H1 (cell line): ENCODE measurements around the gene ABI2. TPM values are rescaled to one million over a fixed set of nuclear protein-coding genes. Genes with fewer than 3 reads are reported as not detected.

Experiments used
- FOSL1 ChIP-seq: IDR thresholded peaks from 2 replicates; pipeline ENCODE4 v1.6.1; 2011; ENCODE audit warnings: mild to moderate bottlenecking, low read depth, low read length, moderate library complexity; ENCODE audit not compliant: insufficient read depth
- HDAC6 ChIP-seq: IDR thresholded peaks from one replicate; pipeline ENCODE4 v1.7.1; 2012; ENCODE audit warnings: low read depth, mild to moderate bottlenecking, inconsistent platforms, low read length, moderate library complexity
- KDM4A ChIP-seq: IDR thresholded peaks from one replicate; pipeline ENCODE4 v1.7.1; 2012; ENCODE audit warnings: low read depth, mild to moderate bottlenecking, moderate library complexity, low read length, inconsistent platforms; ENCODE audit not compliant: severe bottlenecking
- SRF ChIP-seq: IDR thresholded peaks from 2 replicates; pipeline ENCODE4 v1.6.1; 2011; ENCODE audit warnings: mild to moderate bottlenecking, low read depth, low read length, moderate library complexity
- polyA plus RNA-seq, 7 experiments: library from polyadenylated mRNA; depleted of rRNA in 3 of 7; stranded (reverse) in 5 of 7; unstranded in 2 of 7; fragments of >200 nt in 5 of 7; fragments of 200-250 nt in 2 of 7; gene quantifications; 1 replicate in 5 of 7; 2 replicates in 1 of 7; 4 replicates in 1 of 7; pipeline versions ENCODE4 v1.2.1 to v1.2.3, GENCODE V29; 2011 to 2013; ENCODE audit warnings: missing spikeins in 2 of 7, mixed read lengths in 2 of 7
- total RNA-seq: library from RNA; stranded (reverse); fragmentation: NEBNext Ultra II Directional; extraction: Animal tissue kit (Norgen Biotek cat#: 25700); gene quantifications from 2 replicates; pipeline ENCODE4 v1.2.1, GENCODE V29; 2021
- TF ChIP-seq, protein P1 (sequence below): IDR thresholded peaks from 2 replicates; pipeline ENCODE4 v1.6.1; 2011; ENCODE audit warnings: low read depth, mild to moderate bottlenecking, low read length; ENCODE audit not compliant: insufficient read depth

ABI2 gene
- total and polyA plus RNA-seq, 2 of the 8 experiments (the other 6 are each of a cell fraction or from before 2014, with no cell fraction given): 62.3 to 118 TPM

DNA sequence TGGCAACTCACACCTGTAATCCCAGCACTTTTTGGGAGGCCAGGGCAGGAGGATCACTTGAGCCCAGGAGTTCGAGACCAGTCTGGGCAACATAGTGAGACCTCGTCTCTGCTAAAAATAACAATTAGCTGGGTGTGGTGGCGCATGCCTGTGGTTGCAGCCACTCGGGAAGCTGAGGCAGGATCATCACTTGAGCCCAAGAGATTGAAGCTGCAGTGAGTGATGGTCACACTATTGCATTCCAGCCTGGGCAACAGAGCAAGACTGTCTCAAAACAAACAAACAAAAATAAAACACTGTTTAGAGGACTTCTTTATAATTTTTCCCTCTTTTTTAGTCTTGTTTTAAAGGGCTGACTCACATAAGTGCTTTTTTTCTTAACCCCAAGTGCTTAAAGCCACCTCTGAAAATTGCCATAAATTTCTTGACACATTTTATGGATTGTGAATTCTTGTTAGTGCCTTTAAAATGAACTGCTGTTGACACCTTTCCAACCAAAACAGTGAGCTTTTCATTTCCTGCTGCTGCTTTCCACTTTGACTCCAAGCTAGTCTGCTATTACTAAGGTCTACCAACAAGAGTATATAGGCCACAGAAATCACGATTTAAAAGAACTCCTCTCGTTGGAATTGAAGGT lies 47.6 kb upstream of the ABI2 start (continued):
- TF ChIP-seq SRF (no peak), HDAC6 (no peak), FOSL1 (no peak), KDM4A (no peak)
- TF ChIP-seq, protein P1, sequence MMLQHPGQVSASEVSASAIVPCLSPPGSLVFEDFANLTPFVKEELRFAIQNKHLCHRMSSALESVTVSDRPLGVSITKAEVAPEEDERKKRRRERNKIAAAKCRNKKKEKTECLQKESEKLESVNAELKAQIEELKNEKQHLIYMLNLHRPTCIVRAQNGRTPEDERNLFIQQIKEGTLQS: no peak
